Heart right ventricle (tissue), 16 donors: Measurements from ENCODE around the gene DNAJC1. TPM values are rescaled to one million over a fixed set of nuclear protein-coding genes. Genes with fewer than 3 reads are reported as not detected.

Experiments
- ATAC-seq, 8 donors: fragments of 200-7000 bp; cut with Tn5 transposase; one replicate each; pipeline ENCODE4 v1.9.1; 2020; ENCODE audit warnings: mild to moderate bottlenecking in 8 of 8, moderate library complexity in 8 of 8, moderate number of reproducible peaks in 1 of 8
- DNase-seq, 2 donors: peaks; one replicate each; pipeline ENCODE4 v3.0.0-alpha.2; 2020
- H3K27ac ChIP-seq, 10 donors: fragments of 200-600 bp; sonication (generic) in 2 of 10; one replicate each; pipeline versions ENCODE4 v1.5.0 to v1.8.0; 2020 to 2022; ENCODE audit warnings: mild to moderate bottlenecking in 3 of 10
- H3K27me3 ChIP-seq, 7 donors: fragments of 200-600 bp; one replicate each; pipeline ENCODE4 v1.8.0; 2021 to 2022; ENCODE audit warnings: mild to moderate bottlenecking in 2 of 7
- H3K36me3 ChIP-seq, 9 donors: fragments of 200-600 bp; sonication (generic) in 1 of 9; one replicate each; pipeline versions ENCODE4 v1.5.0 to v1.8.0; 2020 to 2022; ENCODE audit warnings: mild to moderate bottlenecking in 2 of 9
- H3K4me1 ChIP-seq, 9 donors: fragments of 200-600 bp; sonication (generic) in 1 of 9; one replicate each; pipeline versions ENCODE4 v1.5.0 to v1.8.0; 2020 to 2022; ENCODE audit warnings: mild to moderate bottlenecking in 4 of 9
- H3K4me3 ChIP-seq, 10 donors: fragments of 200-600 bp; sonication (generic) in 2 of 10; one replicate each; pipeline versions ENCODE4 v1.5.0 to v1.8.0; 2020 to 2022; ENCODE audit warnings: mild to moderate bottlenecking in 7 of 10, moderate library complexity in 2 of 10
- H3K9me3 ChIP-seq, 11 donors: fragments of 200-600 bp in 10 of 11; sonication (generic) in 2 of 11; one replicate each; pipeline versions ENCODE4 v1.5.0 to v1.8.0; 2013 to 2022; ENCODE audit warnings: mild to moderate bottlenecking in 2 of 11, control low read depth in 1 of 11, moderate library complexity in 1 of 11
- CTCF ChIP-seq, 9 donors: fragments of 200-600 bp; sonication (generic) in 2 of 9; IDR thresholded peaks; one replicate each; pipeline versions ENCODE4 v1.5.0 to v1.8.0; 2021 to 2022; ENCODE audit warnings: antibody characterized with exemption in 9 of 9, mild to moderate bottlenecking in 5 of 9, moderate library complexity in 1 of 9
- WGBS, 2 donors: extraction: QIAGEN DNeasy Blood & Tissue Kit; methylation state at CpG; one replicate each; pipeline ENCODE4 v1.1.7; 2013; ENCODE audit warnings: inconsistent platforms in 1 of 2; 5-methylcytosine and 5-hydroxymethylcytosine counted together
- intact Hi-C, 10 donors: fragments of 100-400 bp; cut with DNase I; formaldehyde crosslinking; loops; one replicate each; pipeline versions ENCODE4 v1.11.1 to v1.14.2; 2022
- polyA plus RNA-seq, 2 donors: library from polyadenylated mRNA; stranded (reverse); fragments of 200-250 nt; gene quantifications; one replicate each; pipeline ENCODE4 v1.2.3, GENCODE V29; 2013
- total RNA-seq, 10 donors: library from RNA; stranded (reverse); fragmentation: NEBNext Ultra II Directional in 3 of 10; extraction: Animal tissue kit (Norgen Biotek cat#: 25700) in 3 of 10; gene quantifications; one replicate each; pipeline versions ENCODE4 v1.2.1 to v1.2.4, GENCODE V29; 2021 to 2023
- donor health status: Arrhythmogenic right ventricular cardiomyopathy.
- donor health status: ischemic (EF 13 %, LVEDD 7.1; RV severe dilation, severe dysfunction).
- donor health status: healthy with polysubstance abuse.
- donor health status: DM: no; HTN: yes; CAD: no.
- donor health status: DM: no; HTN: no; CAD: no.
- donor health status: ischemic (EF 25% LVEDD 6.9; RV normal size, moderate dysfunction).
- donor health status: ischemic (EF 25% LVEDD 5.7; RV mildly dilated, moderate dysfunction).
- donor health status: healthy.
- donor health status: DM: yes; HTN: yes; CAD: no.
- donor health status: Ischemic cardiomyopathy.
- donor health status: ischemic (EF 35%, LVEDD 5.7; RV mildly dilated, moderate dysfunction).
- donor health status: nonischemic (EF 11% LVEDD 7.7; RV severe dilation, severe dysfunction).
- donor health status: DM: yes; HTN: yes; CAD: no.
- donor health status: PGD.
- donor health status: ischemic (EF 29% LVEDD 5.4; RV normal size, mild dysfunction).
- donor health status: nonischemic (EF 23%, LVEDD 6.1; RV moderate dilation, normal function).

DNAJC1 gene
- total and polyA plus RNA-seq, 12 donors: 8.9 to 26.8 (median 11.4) TPM

- H3K36me3 ChIP-seq: no peaks in the 10 kb centered on the region
- intact Hi-C loops: loop anchor here in 9 of 10 donors (2.0 to 10.0 kb wide), 6 partner anchors 574 to 1054 kb away; no protein-coding TSS in a partner anchor
- no peak for ATAC-seq
- DNase-seq: no peak
- 18 to 51% methylated on average over 1 of the region's 1 CpG for WGBS, 2 donors
- no peak overlapping the region for H3K4me3 ChIP-seq
- TF ChIP-seq CTCF (IDR thresholded peaks at IDR 0.05): peak; percentile 38 to 68 (median 61)
- no peak overlapping the region for H3K27ac ChIP-seq
- H3K9me3 ChIP-seq: peaks cover 0 to 10% (median 0%) of the 10 kb centered on the region in 11 donors
- H3K27me3 ChIP-seq: no peaks in the 10 kb centered on the region
- peaks cover 0 to 10% (median 0%) of the 10 kb centered on the region in 9 donors for H3K4me1 ChIP-seq
These were observed 7.5 kb upstream of the DNAJC1 start for GRCh38 chr10:22010973-22011408.

- Histone ChIP-seq H3K27ac (no peak overlapping the region), H3K4me3 (no peak overlapping the region), H3K27me3 (no peaks in the 10 kb centered on the region), H3K9me3 (peaks cover 0 to 10% (median 0%) of the 10 kb centered on the region in 11 donors), H3K36me3 (no peaks in the 10 kb centered on the region), H3K4me1 (peaks cover 0 to 10% (median 0%) of the 10 kb centered on the region in 9 donors)
- 63 to 73% methylated on average over 4 of the region's 4 CpGs for WGBS, 2 donors
- DNase-seq (no peak), ATAC-seq (no peak)
- no peak for TF ChIP-seq CTCF (IDR thresholded peaks at IDR 0.05)
- intact Hi-C loops: loop anchor here in 9 of 10 donors (2.0 to 10.0 kb wide), 6 partner anchors 574 to 1054 kb away; no protein-coding TSS in a partner anchor
These were observed 7.0 kb upstream of the DNAJC1 start for GRCh38 chr10:22010539-22010938.

GRCh38 chr10:22006379-22006884, 2.9 kb upstream of the DNAJC1 start:
- H3K27me3 ChIP-seq: no peaks in the 10 kb centered on the region
- peaks cover 0 to 10% (median 0%) of the 10 kb centered on the region in 11 donors for H3K9me3 ChIP-seq
- no peak overlapping the region for H3K4me3 ChIP-seq
- intact Hi-C loops: loop anchor here in 8 of 10 donors (5.0 to 10.0 kb wide), 8 partner anchors 218 to 1058 kb away; partner anchors contain the start of gene COMMD3 (in 1 of the 8)
- H3K36me3 ChIP-seq: no peaks in the 10 kb centered on the region
- DNase-seq (no peak), ATAC-seq (no peak)
- peaks cover 0 to 30% (median 15%) of the 10 kb centered on the region in 9 donors for H3K4me1 ChIP-seq
- no peak overlapping the region for H3K27ac ChIP-seq
- TF ChIP-seq CTCF (IDR thresholded peaks at IDR 0.05): no peak

GRCh38 chr10:22005763-22006162, 2.2 kb upstream of the DNAJC1 start:
- TF ChIP-seq CTCF (IDR thresholded peaks at IDR 0.05): no peak
- no peak for ATAC-seq
- Histone ChIP-seq H3K27ac (no peak overlapping the region), H3K9me3 (peaks cover 0 to 10% (median 0%) of the 10 kb centered on the region in 11 donors), H3K4me3 (no peak overlapping the region), H3K27me3 (no peaks in the 10 kb centered on the region), H3K4me1 (peaks cover 0 to 31% (median 16%) of the 10 kb centered on the region in 9 donors), H3K36me3 (no peaks in the 10 kb centered on the region)
- DNase-seq: no peak
- 79 to 88% methylated on average over 2 of the region's 2 CpGs for WGBS, 2 donors
- intact Hi-C loops: loop anchor here in 8 of 10 donors (5.0 to 10.0 kb wide), 8 partner anchors 219 to 1059 kb away; partner anchors contain the start of gene COMMD3 (in 1 of the 8)
